ENCODE measurements around the gene SLC9C2. TPM values are rescaled to one million over a fixed set of nuclear protein-coding genes. Genes with fewer than 3 reads are reported as not detected.

The SLC9C2 gene
- total and polyA plus RNA-seq, 8 donors, result 0.14 to 0.86 (median 0.39) TPM

- intact Hi-C loops (cut with DNase I), result no loop called here
- no peak for DNase-seq
- Histone ChIP-seq H3K27me3 (no peaks in the 10 kb centered on the region), H3K36me3 (no peaks in the 10 kb centered on the region), H3K27ac (no peak overlapping the region), H3K9me3 (peaks cover 0 to 2% of the 10 kb centered on the region in 2 donors), H3K4me3 (no peak overlapping the region), H3K4me1 (no peaks in the 10 kb centered on the region)
- no peak for ATAC-seq
- no peak for TF ChIP-seq CTCF (IDR thresholded peaks at IDR 0.05)
Measured at GRCh38 chr1:173590557-173590956, 12.3 kb downstream of the SLC9C2 start.

- no peaks in the 10 kb centered on the region for H3K9me3 ChIP-seq
- no peaks in the 10 kb centered on the region for H3K36me3 ChIP-seq
- no peak overlapping the region for H3K4me3 ChIP-seq
- H3K27me3 ChIP-seq, result peaks cover 0 to 8% of the 10 kb centered on the region in 2 donors
- H3K27ac ChIP-seq, result no peak overlapping the region
- TF ChIP-seq CTCF (IDR thresholded peaks at IDR 0.05), result no peak
- ATAC-seq (no peak), DNase-seq (no peak)
- no peaks in the 10 kb centered on the region for H3K4me1 ChIP-seq
- intact Hi-C loops (cut with DNase I), result no loop called here
Measured at GRCh38 chr1:173581383-173582079, 21.3 kb downstream of the SLC9C2 start.

- no peaks in the 10 kb centered on the region for H3K9me3 ChIP-seq
- TF ChIP-seq CTCF (IDR thresholded peaks at IDR 0.05), result no peak
Measured at GRCh38 chr1:173580658-173581057, 22.2 kb downstream of the SLC9C2 start.

GRCh38 chr1:173580071-173580470, 22.8 kb downstream of the SLC9C2 start:
- Histone ChIP-seq H3K9me3 (no peaks in the 10 kb centered on the region), H3K36me3 (no peaks in the 10 kb centered on the region), H3K27ac (no peak overlapping the region), H3K27me3 (peaks cover 0 to 8% of the 10 kb centered on the region in 2 donors), H3K4me1 (no peaks in the 10 kb centered on the region), H3K4me3 (no peak overlapping the region)
- no peak for DNase-seq
- no peak for TF ChIP-seq CTCF (IDR thresholded peaks at IDR 0.05)
- ATAC-seq, result no peak
- intact Hi-C loops (cut with DNase I), result no loop called here

More at GRCh38 chr1:173580658-173581057, 22.2 kb downstream of the SLC9C2 start:
- Histone ChIP-seq H3K4me1 (no peaks in the 10 kb centered on the region), H3K4me3 (no peak overlapping the region), H3K36me3 (no peaks in the 10 kb centered on the region), H3K27me3 (peaks cover 0 to 8% of the 10 kb centered on the region in 2 donors), H3K27ac (no peak overlapping the region)
- intact Hi-C loops (cut with DNase I), result no loop called here
- no peak for ATAC-seq
- DNase-seq, result no peak

GRCh38 chr1:173573596-173573995, 29.3 kb downstream of the SLC9C2 start:
- H3K9me3 ChIP-seq, result no peaks in the 10 kb centered on the region
- intact Hi-C loops (cut with DNase I), result no loop called here
- no peaks in the 10 kb centered on the region for H3K36me3 ChIP-seq
- DNase-seq (no peak), ATAC-seq (no peak)
- H3K4me3 ChIP-seq, result no peak overlapping the region
- no peaks in the 10 kb centered on the region for H3K27me3 ChIP-seq
- no peak overlapping the region for H3K27ac ChIP-seq
- no peaks in the 10 kb centered on the region for H3K4me1 ChIP-seq
- no peak for TF ChIP-seq CTCF (IDR thresholded peaks at IDR 0.05)

Measured in left lung (tissue), 10 donors.